OCI-LY7 (cell line): ENCODE results near the gene SALL2.

Source experiments
- EZH2phosphoT487 ChIP-seq: fragments of 200-600 bp; sonication (generic); IDR thresholded peaks from 2 replicates; pipeline ENCODE4 v1.6.1; 2018; ENCODE audit warnings: low read depth, borderline replicate concordance, mild to moderate bottlenecking, mixed run types, antibody characterized with exemption, low read length, moderate library complexity, mixed read lengths
- TF ChIP-seq, protein P1 (sequence below): fragments of 200-600 bp; sonication (generic); conservative IDR thresholded peaks from 2 replicates; pipeline ENCODE4 v1.5.1; 2014; ENCODE audit warnings: mild to moderate bottlenecking, antibody characterized with exemption, low read length, moderate library complexity, mixed read lengths

DNA sequence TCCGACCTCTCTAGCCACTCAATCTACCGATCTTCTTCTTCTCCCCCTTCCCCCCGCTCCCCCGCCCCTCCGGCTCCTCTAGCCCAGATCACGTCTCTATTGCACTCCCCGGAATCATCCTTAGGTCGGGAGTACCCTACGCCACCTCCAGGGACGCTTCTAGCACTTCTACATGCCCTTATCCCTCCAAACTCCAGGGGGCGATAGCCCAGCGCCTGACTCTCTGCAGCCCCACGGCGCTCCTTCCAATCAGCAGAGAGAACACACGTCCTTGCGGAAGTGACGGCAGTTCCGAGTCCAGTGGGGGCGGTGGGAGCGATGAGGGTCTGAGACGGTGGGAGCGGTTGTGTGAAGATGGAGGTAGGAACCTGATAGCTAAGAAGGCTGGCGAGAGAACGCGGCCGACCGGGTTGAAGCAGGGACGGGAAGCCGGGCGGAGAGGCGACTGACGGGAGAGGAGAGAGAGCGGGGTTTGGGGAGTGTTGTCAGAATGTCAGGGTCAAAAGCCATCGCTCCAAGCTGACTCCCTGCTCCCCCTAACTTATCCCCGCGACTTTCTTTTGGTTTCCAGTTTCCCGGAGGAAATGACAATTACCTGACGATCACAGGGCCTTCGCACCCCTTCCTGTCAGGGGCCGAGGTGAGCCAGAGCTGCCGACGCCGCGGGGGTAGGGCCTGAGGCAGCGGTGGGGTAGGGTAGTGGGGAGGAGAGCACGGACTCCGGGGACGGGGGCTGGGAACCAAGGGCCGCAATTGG lies 49.0 kb downstream of the SALL2 start, which contains the start of the genes RAB2B and TOX4:
- TF ChIP-seq, protein P1, sequence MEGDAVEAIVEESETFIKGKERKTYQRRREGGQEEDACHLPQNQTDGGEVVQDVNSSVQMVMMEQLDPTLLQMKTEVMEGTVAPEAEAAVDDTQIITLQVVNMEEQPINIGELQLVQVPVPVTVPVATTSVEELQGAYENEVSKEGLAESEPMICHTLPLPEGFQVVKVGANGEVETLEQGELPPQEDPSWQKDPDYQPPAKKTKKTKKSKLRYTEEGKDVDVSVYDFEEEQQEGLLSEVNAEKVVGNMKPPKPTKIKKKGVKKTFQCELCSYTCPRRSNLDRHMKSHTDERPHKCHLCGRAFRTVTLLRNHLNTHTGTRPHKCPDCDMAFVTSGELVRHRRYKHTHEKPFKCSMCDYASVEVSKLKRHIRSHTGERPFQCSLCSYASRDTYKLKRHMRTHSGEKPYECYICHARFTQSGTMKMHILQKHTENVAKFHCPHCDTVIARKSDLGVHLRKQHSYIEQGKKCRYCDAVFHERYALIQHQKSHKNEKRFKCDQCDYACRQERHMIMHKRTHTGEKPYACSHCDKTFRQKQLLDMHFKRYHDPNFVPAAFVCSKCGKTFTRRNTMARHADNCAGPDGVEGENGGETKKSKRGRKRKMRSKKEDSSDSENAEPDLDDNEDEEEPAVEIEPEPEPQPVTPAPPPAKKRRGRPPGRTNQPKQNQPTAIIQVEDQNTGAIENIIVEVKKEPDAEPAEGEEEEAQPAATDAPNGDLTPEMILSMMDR, result peak; percentile 89
- TF ChIP-seq EZH2phosphoT487, result no peak
